ENCODE data around the gene CADPS2.

CADPS2 gene

GRCh38 chr7:122706836-122707235 is 179.4 kb downstream of the CADPS2 start:
- H3K4me1 Mint-ChIP-seq: no peaks in the 10 kb centered on the region
- no peaks in the 10 kb centered on the region for H3K9me3 Mint-ChIP-seq
- H3K36me3 Mint-ChIP-seq (ENCODE audit: low read depth): no peaks in the 10 kb centered on the region
- no peaks in the 10 kb centered on the region for H3K27me3 Mint-ChIP-seq (ENCODE audit: low read depth)
- TF ChIP-seq CTCF (IDR thresholded peaks at IDR 0.05; ENCODE audit: unreplicated experiment in 3 of 3): no peak
- no peak overlapping the region for H3K27ac Mint-ChIP-seq
- H3K4me3 Mint-ChIP-seq: no peak overlapping the region

DNA sequence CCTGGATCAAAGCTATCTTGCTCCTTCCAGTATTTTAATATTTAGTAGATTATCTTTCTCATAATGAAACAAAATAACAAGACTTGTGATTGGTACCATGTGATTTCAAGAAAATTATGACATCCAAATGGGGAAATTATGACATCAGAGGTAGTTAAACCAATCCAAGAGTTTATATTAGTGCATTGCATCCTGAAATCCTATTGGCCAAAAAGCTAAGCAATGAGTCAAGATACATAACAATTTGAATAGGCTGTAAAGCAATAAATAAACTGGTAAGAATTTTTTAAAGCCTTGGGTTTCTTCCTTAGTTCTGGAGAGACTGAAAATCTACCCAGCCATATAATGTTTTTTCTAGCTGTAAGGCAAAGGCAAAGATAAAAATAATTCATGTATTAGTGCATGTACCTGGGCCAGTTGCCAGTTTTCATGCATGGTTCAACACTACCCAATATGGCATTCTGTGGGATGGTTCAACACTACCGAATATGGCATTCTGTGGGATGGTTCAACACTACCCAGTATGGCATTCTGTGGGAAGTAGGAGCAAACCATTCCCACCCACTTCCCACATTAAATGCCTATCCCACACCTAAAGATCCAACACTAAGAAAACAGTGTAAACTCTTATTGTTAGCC is 183.3 kb downstream of the CADPS2 start, which contains the start of gene RNF148:
Gene RNF148, minus strand, starts transcription at position 51 of the 639 bp plus-strand sequence. CDS start 172 bp downstream, outside the sequence.
- no peaks in the 10 kb centered on the region for H3K9me3 Mint-ChIP-seq
- H3K4me1 Mint-ChIP-seq: no peaks in the 10 kb centered on the region
- H3K36me3 Mint-ChIP-seq (ENCODE audit: low read depth): no peaks in the 10 kb centered on the region
- no peak within 1 kb of the TSS for H3K27ac Mint-ChIP-seq
- H3K4me3 Mint-ChIP-seq: no peak within 1 kb of the TSS
- peaks cover 4% of the 10 kb centered on the region for H3K27me3 Mint-ChIP-seq (ENCODE audit: low read depth)
- no peak for TF ChIP-seq CTCF (IDR thresholded peaks at IDR 0.05; ENCODE audit: unreplicated experiment in 3 of 3)

DNA sequence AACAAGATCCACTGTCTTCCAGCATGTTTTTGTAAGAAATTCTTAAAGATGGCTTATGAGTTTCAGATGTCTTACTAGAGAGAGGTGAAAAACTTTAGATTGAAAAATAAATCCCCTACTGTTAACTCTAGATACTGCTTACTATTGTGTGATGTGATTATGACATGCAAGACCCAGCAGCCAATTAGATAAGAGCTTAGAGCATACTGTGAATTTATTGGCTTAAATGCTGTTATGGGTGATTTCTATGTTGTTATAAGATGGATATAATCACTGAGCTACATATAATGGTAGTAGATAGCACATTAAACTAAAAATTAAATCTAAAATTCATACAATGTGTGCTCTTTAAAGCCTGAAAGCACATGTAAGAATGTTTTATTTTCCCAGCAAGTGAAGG is 187.2 kb downstream of the CADPS2 start, which contains the start of gene RNF133:
Gene RNF133, minus strand, starts transcription at position 101 of the 400 bp plus-strand sequence. CDS start 199 bp downstream, outside the sequence.
- H3K9me3 Mint-ChIP-seq: no peaks in the 10 kb centered on the region
- H3K27me3 Mint-ChIP-seq (ENCODE audit: low read depth): peaks cover 4% of the 10 kb centered on the region
- no peak within 1 kb of the TSS for H3K27ac Mint-ChIP-seq
- H3K4me1 Mint-ChIP-seq: peaks cover 15% of the 10 kb centered on the region
- H3K4me3 Mint-ChIP-seq: no peak within 1 kb of the TSS
- no peaks in the 10 kb centered on the region for H3K36me3 Mint-ChIP-seq (ENCODE audit: low read depth)
- TF ChIP-seq CTCF (IDR thresholded peaks at IDR 0.05; ENCODE audit: unreplicated experiment in 3 of 3): no peak

- H3K9me3 Mint-ChIP-seq: no peaks in the 10 kb centered on the region
- H3K4me3 Mint-ChIP-seq: no peak overlapping the region
- no peaks in the 10 kb centered on the region for H3K36me3 Mint-ChIP-seq (ENCODE audit: low read depth)
- no peak for TF ChIP-seq CTCF (IDR thresholded peaks at IDR 0.05; ENCODE audit: unreplicated experiment in 3 of 3)
- H3K27me3 Mint-ChIP-seq (ENCODE audit: low read depth): peaks cover 4% of the 10 kb centered on the region
- H3K4me1 Mint-ChIP-seq: peaks cover 18% of the 10 kb centered on the region
- H3K27ac Mint-ChIP-seq: no peak overlapping the region
These were observed 190.4 kb downstream of the CADPS2 start for GRCh38 chr7:122695816-122696215.

DNA sequence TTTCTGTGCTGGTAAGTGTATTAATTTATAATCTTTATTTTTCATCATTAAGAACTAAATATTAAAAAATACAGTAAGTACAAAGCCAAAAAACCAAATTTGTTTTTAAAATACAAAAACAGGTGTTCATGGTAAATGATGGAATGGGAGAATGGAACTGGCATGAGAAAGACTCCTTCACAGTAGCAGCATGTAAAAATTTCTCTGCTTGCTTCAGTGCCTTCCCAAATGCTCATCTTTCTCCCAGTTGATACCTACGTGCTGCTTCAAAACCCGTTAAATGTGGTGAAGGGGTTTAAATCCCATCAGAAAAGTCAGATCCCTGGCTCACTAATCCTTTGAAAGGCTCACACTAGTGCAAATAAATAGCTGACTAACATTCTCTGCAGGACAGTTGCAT is 191.6 kb downstream of the CADPS2 start:
- H3K9me3 Mint-ChIP-seq: no peaks in the 10 kb centered on the region

More for the DNA sequence above, 191.6 kb downstream of the CADPS2 start:
- Mint-ChIP-seq H3K36me3 (ENCODE audit: low read depth) (no peaks in the 10 kb centered on the region), H3K27ac (no peak overlapping the region), H3K27me3 (ENCODE audit: low read depth) (no peaks in the 10 kb centered on the region), H3K4me3 (no peak overlapping the region), H3K4me1 (peaks cover 18% of the 10 kb centered on the region)
- no peak for TF ChIP-seq CTCF (IDR thresholded peaks at IDR 0.05; ENCODE audit: unreplicated experiment in 3 of 3)

Data from nephron (organoid).